ENCODE data around the gene PDIK1L. TPM values are rescaled to one million over a fixed set of nuclear protein-coding genes. Genes with fewer than 3 reads are reported as not detected.
A peak's percentile ranks its signal among the peaks of the same experiment; 100 is the strongest.

The PDIK1L gene
- total and polyA plus RNA-seq, 9 of the 15 experiments (the other 6 are each of a cell fraction or from before 2014, with no cell fraction given), result 12.8 to 30.2 (median 21.5) TPM

- TF ChIP-seq ZNF518B (CRISPR knock-in tag; IDR thresholded peaks at IDR 0.05) (no peak), ESRRB (CRISPR knock-in tag; IDR thresholded peaks at IDR 0.05; ENCODE audit: borderline replicate concordance) (no peak), NR3C1 (CRISPR knock-in tag; IDR thresholded peaks at IDR 0.05) (no peak), ZNF717 (CRISPR knock-in tag; IDR thresholded peaks at IDR 0.05) (no peak), ARID1B (IDR thresholded peaks at IDR 0.05) (peak; percentile 7; the same call in 1 of the 2 replicates), ZNF589 (CRISPR knock-in tag; IDR thresholded peaks at IDR 0.05; ENCODE audit: low read depth) (no peak), GMEB1 (CRISPR knock-in tag; IDR thresholded peaks at IDR 0.05) (no peak), NUFIP1 (IDR thresholded peaks at IDR 0.05; ENCODE audit: partially characterized antibody) (no peak), PPARD (CRISPR knock-in tag; IDR thresholded peaks at IDR 0.05) (no peak), L3MBTL2 (IDR thresholded peaks at IDR 0.05) (peak; percentile 53; the same call in 1 of the 2 replicates), POLR2H (tag; IDR thresholded peaks at IDR 0.05; ENCODE audit: low read depth) (no peak), RAD21 (CRISPR knock-in tag; conservative IDR thresholded peaks at IDR 0.05 in 1 of 2, IDR thresholded peaks at IDR 0.05 in 1 of 2) (peak; percentile 99 to 100), ZNF174 (CRISPR knock-in tag; IDR thresholded peaks at IDR 0.05) (no peak), HMGN3 (IDR thresholded peaks at IDR 0.05; ENCODE audit: borderline replicate concordance, extremely low read depth, insufficient read length, low read depth, low read length) (no peak), MEF2D (tag; conservative IDR thresholded peaks at IDR 0.05; ENCODE audit: low read depth) (no peak), PRMT5 (CRISPR knock-in tag; IDR thresholded peaks at IDR 0.05) (no peak), GABPB1 (CRISPR knock-in tag; IDR thresholded peaks at IDR 0.05) (peak; percentile 69), RFX7 (CRISPR knock-in tag; IDR thresholded peaks at IDR 0.05) (no peak), ARHGAP35 (IDR thresholded peaks at IDR 0.05; ENCODE audit: partially characterized antibody) (no peak), FOXJ2 (tag; IDR thresholded peaks at IDR 0.05) (no peak), RAD51 (IDR thresholded peaks at IDR 0.05; ENCODE audit: borderline replicate concordance, low read depth) (no peak), SRSF7 (optimal IDR thresholded peaks at IDR 0.05; ENCODE audit: low read depth, low read length) (no peak), HIVEP1 (CRISPR knock-in tag; IDR thresholded peaks at IDR 0.05) (no peak)
- TF ChIP-seq, protein P1, sequence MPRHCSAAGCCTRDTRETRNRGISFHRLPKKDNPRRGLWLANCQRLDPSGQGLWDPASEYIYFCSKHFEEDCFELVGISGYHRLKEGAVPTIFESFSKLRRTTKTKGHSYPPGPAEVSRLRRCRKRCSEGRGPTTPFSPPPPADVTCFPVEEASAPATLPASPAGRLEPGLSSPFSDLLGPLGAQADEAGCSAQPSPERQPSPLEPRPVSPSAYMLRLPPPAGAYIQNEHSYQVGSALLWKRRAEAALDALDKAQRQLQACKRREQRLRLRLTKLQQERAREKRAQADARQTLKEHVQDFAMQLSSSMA (CRISPR knock-in tag; IDR thresholded peaks at IDR 0.05), result no peak
Observed at GRCh38 chr1:26145041-26145959, 33.7 kb downstream of the PDIK1L start (continued).
